ENCODE data around the gene PDCD4.
A peak's percentile ranks its signal among the peaks of the same experiment; 100 is the strongest.

The PDCD4 gene

GRCh38 chr10:110861476-110861875 lies 10.3 kb upstream of the PDCD4 start:
- DNase-seq (ENCODE audit: low spot score), result no peak

DNA sequence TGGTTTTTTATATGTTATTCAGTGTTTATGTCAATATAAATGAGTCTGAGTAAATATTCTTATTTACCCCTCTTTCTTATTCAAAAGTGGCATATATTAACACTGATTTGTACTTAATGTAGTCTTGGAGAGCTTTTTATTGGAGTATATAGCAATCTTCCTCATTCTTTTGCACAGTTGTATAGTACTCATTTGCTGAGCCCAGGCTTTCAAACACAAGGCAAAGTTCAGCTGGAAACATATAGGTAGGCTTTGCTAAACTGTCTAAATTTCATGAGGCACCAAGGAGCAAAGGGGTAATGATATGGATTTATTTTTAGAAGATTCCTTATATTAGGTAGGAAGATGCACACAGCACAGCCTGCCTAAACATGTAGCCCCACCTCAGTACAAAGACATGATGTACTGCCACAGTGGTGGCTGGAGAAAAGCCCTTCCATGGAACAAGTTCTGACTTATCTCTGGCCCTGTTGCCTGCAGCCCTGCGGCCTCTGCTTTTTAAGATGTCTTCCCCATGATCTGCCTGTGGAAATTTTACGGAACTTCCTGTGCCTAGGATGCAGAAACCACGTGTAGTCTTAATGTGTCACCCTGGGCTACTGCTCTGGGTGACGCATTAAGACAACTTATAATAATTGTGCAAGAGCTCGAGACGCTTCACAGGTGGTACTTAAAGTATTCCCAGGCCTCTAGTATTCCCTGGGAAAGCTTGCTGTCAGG lies 9.6 kb upstream of the PDCD4 start:
- DNase-seq (ENCODE audit: low spot score), result no peak

DNA sequence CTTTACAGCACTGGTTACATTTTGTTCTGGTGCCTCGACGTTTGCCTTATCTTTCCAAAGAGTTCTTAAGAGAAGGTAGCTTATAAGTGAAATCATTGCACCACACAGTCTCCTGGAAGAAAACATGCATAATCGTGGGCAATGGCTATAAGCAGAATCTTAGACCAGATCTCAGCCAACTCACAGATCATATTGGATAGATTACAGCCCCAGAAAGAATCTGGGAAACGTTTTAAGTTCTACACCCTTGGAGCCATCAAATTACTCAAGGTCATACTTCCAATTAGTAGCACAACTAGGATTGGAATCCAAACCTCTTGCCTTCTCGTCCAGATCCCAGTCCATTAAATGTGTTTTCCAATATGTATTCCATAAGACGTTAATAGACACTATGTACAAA lies 8.8 kb upstream of the PDCD4 start:
- DNase-seq (ENCODE audit: low spot score), result no peak

- peak; percentile 62 for DNase-seq (ENCODE audit: low spot score)
Measured at GRCh38 chr10:110863361-110863760, 8.4 kb upstream of the PDCD4 start.

DNA sequence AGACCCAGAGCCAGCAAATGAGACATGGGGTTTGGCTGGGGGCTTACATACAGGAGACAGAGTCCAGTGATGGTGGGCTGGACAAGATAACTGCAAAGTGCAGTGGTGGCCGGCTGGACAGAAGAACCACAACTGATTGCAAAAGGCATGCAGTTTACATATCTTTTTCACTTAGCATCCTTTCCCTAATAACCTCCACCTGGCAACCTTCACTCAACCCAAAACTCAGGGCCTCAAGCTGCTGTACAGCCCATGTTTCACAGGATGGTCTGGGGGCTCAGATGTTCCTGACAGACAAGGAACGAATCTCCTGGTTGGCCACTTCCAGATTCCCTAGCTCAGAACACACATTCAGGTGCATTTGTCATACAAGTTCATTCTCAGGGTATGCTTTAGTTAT lies 7.8 kb upstream of the PDCD4 start:
- no peak for DNase-seq (ENCODE audit: low spot score)

- DNase-seq (ENCODE audit: low spot score), result peak; percentile 94
Measured at GRCh38 chr10:110864662-110865140, 7.0 kb upstream of the PDCD4 start.

- peak; percentile 30 for DNase-seq (ENCODE audit: low spot score)
Measured at GRCh38 chr10:110865186-110865808, 6.4 kb upstream of the PDCD4 start.

GRCh38 chr10:110865809-110866482 lies 5.8 kb upstream of the PDCD4 start:
- peak; percentile 72 for DNase-seq (ENCODE audit: low spot score)

GRCh38 chr10:110867011-110867806 lies 4.5 kb upstream of the PDCD4 start:
- DNase-seq (ENCODE audit: low spot score), result peak; percentile 86

- no peak for DNase-seq (ENCODE audit: low spot score)
Measured at GRCh38 chr10:110867807-110868465, 3.8 kb upstream of the PDCD4 start.

- no peak for DNase-seq (ENCODE audit: low spot score)
Measured at GRCh38 chr10:110868981-110869380, 2.7 kb upstream of the PDCD4 start.

GRCh38 chr10:110870823-110871297 lies 868 bp upstream of the PDCD4 start:
- no peak for DNase-seq (ENCODE audit: low spot score)

- peak; percentile 94 for DNase-seq (ENCODE audit: low spot score)
Measured at GRCh38 chr10:110872145-110872983, 636 bp downstream of the PDCD4 start.

DNA sequence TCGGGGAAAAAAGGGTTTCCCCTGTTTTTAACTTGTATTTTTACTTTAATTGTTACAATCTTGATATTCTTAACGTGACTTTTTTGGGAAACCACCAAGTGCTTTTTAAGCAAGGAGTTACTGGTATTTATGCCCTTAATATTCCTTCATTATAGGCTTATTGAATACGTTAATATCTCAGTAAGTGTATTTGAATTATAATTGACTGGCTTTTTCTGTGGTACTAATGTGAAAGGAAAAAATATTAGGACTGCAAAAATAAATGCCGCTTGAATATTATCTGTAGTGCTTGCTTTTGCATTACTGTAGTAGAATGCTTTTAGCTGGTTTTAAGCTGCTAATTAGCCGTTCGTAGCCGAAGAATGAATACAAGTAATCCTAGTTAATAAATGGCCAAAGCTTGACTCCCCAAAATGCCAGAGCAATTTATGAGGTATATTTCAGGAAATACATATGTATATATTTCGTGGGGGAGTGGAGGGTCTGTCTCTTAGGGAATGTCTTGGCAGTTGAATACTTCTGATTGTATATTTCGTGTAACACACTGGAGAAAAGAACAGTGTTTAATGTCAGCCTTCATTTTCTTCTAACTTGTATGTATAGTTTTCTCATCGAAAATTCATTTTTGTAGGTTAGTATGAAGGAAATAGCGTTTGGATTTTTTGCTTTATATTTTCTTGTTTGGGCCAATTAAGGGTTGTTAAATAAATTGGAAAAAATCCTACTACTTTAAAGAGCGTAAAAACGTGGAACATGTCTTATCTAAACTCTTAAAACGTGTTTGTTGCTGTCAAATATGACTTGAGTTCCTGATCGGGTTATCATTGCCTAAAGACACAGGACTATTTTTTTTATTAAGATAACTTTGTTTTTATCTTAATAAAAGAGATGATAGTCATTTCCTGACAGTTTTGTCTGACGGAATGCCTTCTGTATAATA lies 1.5 kb downstream of the PDCD4 start:
- DNase-seq (ENCODE audit: low spot score), result peak; percentile 54

DNA sequence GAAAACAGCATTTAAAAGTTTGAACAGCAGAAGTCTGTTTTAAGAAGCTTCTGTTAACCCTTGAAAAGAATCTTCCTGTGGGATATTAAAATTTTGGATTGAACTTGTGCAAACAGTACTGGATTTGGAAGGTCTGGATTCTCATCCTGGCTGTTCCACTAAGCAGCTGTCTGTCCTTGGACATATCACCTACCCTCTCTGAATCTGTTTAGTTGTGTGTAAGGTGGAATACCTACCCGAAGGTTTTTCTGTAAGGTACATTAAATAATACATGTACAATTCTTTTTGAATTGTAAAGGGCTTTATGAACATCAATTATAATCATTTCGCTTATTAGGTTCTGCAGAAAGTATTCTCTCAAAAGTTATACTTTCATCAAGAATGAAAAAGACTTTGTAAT lies 2.2 kb downstream of the PDCD4 start:
- peak; percentile 27 for DNase-seq (ENCODE audit: low spot score)

DNA sequence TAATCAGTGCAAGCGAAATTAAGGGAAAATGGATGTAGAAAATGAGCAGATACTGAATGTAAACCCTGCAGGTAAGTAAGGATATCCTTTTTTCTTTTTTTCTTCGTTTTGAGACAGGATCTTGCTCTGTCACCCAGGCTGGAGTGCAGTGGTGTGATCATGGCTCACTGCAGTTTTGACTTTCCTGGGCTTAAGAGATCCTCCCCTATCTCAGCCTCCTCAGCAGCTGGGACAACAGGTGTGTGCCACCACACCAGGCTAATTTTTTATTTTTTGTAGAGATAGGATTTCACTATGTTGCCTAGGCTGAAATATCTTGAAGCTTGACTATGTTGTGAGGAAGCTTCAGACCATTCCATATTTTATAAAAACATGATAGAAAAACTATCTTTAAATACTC lies 4.3 kb downstream of the PDCD4 start:
- DNase-seq (ENCODE audit: low spot score), result peak; percentile 29

DNA sequence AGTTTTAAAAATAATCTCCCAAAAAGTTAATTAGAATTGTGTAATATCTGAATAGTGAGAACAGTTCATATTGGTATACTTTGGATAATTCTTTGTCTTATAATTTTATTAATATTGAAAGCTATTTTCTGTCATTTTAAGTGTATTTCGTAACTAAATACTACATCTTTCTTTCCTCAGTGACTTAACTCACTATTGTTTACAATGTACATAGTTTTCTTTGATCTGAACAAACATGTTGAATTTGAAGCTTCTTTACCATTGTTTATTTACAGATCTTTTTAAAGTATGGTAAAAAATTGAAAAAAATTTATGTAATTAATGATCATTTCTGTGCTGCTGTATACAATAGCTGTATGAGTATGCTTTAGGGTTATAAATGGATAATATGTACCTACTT lies 5.1 kb downstream of the PDCD4 start:
- no peak for DNase-seq (ENCODE audit: low spot score)

- DNase-seq (ENCODE audit: low spot score), result no peak
Measured at GRCh38 chr10:110880012-110880411, 8.3 kb downstream of the PDCD4 start.

DNA sequence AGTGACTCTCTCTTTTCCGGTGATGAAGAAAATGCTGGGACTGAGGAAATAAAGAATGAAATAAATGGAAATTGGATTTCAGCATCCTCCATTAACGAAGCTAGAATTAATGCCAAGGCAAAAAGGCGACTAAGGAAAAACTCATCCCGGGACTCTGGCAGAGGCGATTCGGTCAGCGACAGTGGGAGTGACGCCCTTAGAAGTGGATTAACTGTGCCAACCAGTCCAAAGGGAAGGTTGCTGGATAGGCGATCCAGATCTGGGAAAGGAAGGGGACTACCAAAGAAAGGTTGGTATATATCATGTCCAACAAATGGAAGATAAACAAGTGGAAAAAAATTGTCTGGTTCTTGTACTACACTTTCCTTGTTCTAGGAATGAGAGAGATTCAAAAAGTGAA lies 9.5 kb downstream of the PDCD4 start:
- DNase-seq (ENCODE audit: low spot score), result no peak

- DNase-seq (ENCODE audit: low spot score), result no peak
Measured at GRCh38 chr10:110881905-110882304, 10.2 kb downstream of the PDCD4 start.
